HG02588 (cell line): ENCODE measurements around the gene KEAP1.
A peak's percentile ranks its signal among the peaks of the same experiment; 100 is the strongest.
"Not testable (repeated sequence)": the region's sequence is repeated elsewhere in the genome, so short reads cannot be mapped to it uniquely, and the experiment has no call there.

Source experiments
- ATAC-seq: cut with Tn5 transposase; IDR thresholded peaks from one replicate; pipeline ENCODE4 v1.9.1; 2021; ENCODE audit warnings: mild to moderate bottlenecking, moderate library complexity; ENCODE audit not compliant: unreplicated experiment

Gene KEAP1

DNA sequence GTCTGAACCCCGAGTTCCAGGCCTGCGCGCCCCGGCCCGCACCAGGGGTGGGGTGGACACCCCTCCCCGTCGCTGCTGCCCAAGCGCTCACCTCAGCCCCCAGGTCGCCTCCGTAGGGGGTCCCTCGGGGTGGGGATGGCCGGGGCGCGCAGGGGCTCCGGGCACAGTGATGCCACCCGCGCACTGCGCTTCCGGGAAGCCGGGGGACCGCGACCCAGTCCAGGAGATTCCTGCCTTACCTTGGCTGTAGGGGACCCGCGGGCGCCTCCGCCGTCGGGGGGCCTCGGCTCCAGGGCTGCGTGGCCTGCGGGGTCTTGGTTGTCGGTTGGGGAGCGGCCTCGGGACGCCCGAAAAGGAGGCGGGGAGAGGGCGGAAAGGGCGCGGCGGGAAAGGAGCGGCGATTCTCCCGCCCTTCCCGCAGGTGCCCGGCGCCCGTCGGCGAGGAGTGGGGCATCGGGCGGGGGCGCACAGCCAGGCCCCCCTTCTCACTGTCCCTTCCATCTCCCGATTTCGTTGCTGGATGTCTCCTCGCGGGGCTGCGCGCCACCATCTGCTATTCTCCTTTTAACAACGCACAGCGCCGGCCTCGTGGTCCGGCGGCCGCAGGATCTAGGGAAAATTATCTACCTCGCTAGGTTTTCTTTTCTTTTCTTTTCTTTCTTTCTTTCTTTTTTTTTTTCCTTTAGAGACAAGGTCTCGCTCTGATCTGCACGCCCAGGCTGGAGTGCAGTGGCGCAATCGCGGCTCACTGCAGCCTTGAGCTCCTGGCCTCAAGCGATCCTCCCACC lies at the start of gene KEAP1:
KEAP1 (minus strand) TSS at position 355 of the 788 bp plus-strand sequence. CDS start 3,323 bp downstream, outside the sequence.
- ATAC-seq, result peak; percentile 16

DNA sequence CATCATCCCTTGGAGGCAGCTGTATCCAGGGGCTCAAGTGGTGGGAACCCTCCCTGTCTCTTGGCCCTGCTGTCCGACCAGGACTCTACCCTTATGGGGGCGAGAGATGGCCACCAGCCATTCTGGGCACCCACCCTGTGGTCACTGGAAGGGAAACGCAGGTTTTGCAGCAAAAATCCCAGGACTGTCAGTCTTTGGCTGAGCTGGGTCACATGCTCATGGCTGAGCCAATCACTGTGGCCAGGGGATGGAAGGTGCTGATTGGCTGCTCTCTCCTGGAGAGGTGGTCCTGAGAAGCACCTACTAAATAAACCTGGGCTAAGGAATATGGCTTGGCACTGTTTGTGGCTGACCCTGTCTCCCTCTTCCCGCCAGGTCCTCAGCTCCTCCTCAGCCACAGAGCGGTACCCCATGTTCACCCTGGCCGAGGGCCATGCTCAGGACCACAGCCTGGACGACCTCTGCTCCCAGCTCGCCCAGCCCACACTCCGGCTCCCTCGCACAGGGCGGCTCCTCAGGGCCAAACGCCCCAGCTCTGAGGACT lies 49.4 kb upstream of the KEAP1 start:
- ATAC-seq, result no peak

DNA sequence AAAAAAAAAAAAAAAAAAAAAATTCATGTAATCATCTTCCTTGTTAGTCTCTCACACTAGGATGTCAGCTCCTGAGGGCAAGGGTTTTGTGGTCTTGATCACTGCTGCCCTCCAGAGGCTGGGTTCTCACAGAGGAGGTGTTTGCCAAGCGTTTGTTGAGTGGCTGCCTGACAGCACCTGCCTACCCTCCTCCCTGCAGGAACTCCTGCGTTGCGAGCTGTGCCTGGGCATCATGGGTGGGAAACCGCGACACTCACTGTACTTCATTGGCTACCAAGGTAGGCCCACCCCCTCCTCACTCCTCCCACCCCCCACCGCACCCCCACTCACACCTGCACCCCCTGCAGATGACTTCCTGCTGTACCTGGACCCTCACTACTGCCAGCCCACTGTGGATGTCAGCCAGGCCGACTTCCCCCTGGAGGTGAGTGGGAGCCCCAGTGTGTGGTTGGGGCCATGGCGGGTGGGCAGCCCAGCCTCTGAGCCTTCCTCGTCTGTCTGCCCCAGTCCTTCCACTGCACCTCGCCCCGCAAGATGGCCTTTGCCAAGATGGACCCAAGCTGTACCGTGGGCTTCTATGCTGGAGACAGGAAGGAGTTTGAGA lies 48.6 kb upstream of the KEAP1 start:
- ATAC-seq, result no peak

DNA sequence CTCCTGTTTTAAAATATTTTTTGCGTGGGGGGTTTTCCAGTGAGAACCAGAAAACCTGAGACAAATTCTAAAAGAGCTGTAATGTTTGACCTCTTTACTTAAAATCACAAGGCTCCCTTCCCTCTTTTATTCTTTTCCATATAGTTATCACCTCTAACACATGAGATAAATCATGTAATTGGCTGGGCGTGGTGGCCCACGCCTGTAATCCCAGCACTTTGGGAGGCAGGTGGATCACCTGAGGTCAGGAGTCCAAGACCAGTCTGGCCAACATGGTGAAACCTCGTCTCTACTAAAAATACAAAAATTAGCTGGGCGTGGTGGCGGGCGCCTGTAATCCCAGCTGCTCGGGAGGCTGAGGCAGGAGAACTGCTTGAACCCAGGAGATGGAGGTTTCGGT lies 47.9 kb upstream of the KEAP1 start:
- not testable (repeated sequence) for ATAC-seq

DNA sequence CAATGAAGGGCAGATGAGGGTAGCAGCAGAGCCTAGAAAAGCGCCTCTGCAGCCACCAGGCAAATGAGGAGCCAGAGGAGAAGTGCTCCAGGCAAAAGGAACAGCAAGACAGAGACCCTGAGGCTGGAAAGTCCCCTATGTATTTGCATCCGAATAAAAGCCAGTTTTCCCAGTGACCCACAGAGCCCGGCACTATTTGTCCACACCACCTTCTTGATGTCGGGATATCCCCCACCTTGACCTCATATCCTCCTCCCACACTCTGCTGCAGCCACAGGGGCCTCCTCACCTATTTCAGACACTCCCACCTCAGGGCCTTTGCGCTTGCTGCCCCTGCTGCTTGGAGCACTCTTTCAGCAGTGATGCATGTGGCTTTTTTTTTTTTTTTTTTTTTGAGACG lies 47.2 kb upstream of the KEAP1 start:
- ATAC-seq, result no peak

DNA sequence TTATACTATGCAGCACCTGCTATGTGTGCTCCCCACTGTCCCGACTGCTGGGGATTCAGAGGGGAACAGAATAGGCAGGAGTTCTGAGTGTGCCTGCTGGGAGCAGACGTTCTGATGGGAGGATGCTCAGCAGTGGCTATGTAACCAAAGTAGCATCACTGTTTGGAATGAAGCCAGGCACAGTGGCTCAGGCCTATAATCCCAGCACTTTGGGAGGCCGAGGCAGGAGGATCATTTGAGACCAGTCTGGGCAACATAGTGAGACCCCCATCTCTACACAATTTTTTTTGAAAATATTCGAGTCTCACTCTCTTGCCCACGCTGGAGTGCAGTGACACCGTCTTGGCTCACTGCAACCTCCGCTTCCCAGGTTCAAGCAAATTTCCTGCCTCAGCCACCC lies 46.6 kb upstream of the KEAP1 start:
- ATAC-seq, result no peak

DNA sequence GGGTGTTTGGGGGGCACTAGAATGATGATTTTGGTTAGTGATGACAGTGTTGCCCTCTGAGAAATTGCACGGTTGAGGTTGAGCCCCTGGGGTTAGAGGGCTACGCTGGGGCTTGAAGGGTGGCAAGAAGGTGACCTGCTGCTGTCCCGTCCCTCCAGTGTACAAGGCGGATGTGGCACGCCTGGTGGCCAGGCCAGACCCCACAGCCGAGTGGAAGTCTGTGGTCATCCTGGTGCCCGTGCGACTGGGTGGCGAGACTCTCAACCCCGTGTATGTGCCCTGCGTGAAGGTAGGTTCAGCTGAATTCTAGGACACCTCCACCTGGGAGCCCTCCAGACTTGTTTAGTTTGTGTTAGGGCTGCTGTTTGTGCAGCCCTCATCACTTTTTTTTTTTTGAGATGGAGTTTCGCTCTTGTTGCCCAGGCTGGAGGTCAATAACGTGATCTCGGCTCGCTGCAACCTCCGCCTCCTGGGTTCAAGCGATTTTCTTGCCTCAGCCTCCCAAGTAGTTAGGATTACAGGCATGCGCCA lies 45.7 kb upstream of the KEAP1 start:
- ATAC-seq, result no peak

DNA sequence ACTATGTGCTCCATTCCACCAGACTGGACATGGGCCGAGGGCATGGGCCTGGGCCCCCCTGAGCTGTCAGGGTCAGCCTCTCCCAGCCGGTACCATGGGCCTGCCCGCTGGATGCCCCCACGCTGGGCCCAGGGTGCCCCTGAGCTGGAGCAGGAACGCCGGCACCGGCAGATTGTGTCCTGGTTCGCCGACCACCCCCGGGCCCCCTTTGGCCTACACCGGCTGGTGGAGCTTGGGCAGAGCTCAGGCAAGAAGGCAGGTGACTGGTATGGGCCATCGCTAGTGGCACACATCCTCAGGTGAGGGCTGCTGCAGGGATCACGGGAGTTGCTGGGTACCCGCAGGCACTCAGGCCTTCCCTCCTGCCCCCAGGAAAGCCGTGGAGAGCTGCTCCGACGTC lies 43.7 kb upstream of the KEAP1 start:
- ATAC-seq, result no peak

DNA sequence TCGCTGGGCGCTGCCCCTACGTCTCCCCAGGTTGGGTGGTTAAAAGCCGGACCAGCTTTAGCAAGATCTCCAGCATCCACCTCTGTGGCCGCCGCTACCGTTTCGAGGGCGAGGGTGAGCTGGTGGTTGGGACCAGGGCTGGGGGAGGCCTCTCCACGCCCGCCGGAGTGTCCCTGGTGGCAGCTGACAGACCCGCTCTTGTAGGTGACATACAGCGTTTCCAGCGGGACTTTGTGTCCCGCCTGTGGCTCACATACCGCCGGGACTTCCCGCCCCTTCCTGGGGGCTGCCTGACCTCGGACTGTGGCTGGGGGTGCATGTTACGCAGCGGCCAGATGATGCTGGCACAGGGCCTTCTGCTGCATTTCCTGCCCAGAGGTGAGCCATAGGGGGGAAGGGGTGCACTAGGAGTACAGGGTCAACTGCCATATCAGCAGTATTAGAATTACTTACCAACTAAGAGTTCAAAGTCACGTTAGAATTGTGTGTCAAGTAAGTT lies 41.6 kb upstream of the KEAP1 start:
- no peak for ATAC-seq

DNA sequence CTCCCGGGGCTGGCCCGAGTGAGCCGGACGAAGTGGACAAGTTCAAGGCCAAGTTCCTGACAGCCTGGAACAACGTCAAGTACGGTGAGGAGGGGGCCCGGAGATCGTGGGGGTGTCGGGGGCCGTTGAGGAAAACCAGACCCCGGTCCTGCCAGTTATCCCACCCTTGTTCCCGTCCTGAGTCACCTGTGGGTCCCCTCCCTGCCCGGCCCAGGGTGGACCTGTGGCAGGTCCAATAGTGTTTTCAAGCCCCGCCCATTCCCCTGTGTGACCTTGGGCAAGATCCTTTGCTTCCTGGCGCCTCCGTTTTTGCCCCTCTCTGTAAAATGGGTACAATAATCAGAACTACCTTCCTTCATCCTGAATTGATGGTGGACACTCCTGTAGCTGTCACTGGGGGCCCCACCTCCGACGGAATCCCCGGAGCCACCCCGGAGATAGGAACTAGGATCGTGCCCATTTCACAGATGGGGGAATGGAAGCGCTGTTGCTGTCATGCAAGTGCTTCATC lies 41.1 kb upstream of the KEAP1 start:
- ATAC-seq, result peak; percentile 16

DNA sequence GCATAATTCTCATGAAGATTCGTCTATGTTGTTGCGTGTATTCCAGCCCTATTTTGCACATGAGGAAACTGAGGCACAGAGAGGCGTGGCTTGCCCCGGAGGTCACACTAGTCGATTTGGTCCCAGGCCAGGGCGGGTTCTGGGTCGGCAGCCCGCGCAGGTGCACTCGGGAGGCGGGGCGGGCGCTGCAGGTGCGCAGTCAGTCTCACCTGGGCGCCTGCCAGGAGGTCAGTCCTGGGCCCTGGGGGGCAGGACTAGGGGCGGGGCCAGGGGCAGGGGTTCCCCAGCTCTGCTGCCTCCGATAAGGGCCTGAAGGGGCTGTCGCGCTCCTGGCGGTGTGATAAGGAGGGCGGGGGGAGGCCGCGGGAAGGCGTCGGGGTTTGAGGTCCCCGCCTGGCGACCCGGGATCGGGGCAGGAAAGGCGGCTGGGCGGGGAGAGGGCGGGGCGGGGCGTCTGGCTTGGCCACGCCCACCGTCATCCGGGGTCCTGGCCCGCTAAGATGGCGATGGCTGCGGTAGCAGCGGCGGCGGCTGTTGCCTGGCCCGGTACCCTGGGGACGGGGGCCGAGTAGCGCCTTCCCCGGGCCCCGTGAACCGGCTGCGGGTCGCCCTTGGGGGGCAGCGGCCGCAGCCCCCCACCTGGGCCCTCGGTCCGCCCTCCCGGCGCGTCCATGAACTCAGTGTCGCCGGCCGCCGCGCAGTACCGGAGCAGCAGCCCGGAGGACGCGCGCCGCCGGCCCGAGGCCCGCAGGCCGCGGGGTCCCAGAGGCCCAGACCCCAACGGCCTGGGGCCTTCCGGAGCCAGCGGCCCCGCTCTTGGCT lies 40.5 kb upstream of the KEAP1 start, which contains the start of gene ATG4D:
ATG4D (plus strand) TSS at position 485 of the 822 bp plus-strand sequence; CDS start at position 672, 187 bp downstream.
- ATAC-seq, result peak; percentile 67

DNA sequence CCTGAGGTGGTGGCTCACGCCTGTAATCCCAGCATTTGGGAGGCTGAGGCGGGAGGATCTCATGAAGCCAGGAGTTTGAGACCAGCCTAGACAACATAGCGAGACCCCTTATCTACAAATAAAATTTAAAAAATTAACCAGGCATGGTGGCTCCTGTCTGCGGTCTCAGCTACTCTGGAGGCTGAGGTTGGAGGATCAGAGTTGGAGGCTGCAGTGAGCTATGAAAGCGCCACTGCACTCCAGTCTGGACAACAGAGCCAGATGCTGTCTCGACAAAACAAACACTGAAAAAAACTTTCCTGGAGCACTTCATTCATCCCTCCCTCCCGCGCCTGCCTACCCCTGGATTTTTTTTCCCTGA lies 39.9 kb upstream of the KEAP1 start:
- ATAC-seq, result no peak

DNA sequence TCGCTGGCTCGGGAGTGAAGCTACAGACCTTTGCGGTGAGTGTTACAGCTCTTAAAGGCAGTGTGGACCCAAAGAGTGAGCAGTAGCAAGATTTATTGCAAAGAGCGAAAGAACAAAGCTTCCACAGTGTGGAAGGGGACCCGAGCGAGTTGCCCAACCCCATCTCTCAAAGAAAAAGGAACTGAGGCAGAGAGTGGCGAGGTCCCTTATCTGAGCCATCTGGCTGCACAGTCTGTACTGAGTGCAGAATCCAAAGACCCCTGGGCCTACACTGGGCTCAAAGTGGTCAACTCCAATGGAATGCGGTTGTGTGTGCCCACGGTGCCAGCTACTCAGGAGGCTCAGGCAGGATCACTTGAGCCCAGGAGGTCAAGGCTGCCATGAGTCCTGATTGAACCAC lies 35.9 kb upstream of the KEAP1 start:
- ATAC-seq, result not testable (repeated sequence)

DNA sequence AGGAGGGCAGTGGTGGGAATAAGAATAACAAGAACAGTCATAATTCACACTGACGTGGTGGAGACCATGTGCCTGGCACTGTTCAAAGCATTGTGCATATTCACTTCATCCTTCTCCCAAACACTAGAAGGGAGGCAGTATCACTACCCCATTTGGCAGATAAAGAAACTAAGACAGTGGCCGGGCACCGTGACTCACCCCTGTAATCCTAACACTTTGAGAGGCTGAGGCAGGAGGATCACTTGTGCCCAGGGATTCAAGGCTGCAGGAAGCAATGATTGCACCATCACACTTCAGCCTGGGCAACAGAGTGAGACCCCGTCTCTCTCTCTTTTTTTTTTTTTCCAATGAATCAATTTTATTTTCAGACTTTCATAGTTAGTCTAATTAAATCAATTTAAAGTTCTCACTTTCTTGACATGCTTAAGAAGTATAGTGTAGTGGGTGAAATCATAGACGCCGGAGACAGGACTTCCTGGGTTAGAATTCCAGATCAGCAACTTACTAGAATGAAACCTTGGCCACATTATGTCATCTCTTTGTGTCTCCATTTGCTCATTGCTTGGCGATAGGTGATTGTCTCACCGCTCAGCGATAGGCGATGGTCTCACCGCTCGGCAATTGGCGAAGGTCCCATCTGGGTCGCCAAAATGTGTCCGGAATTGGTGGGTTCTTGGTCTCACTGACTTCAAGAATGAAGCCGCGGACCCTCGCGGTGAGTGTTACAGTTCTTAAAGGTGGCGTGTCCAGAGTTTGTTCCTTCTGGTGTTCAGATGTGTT lies 35.2 kb upstream of the KEAP1 start:
- no peak for ATAC-seq

DNA sequence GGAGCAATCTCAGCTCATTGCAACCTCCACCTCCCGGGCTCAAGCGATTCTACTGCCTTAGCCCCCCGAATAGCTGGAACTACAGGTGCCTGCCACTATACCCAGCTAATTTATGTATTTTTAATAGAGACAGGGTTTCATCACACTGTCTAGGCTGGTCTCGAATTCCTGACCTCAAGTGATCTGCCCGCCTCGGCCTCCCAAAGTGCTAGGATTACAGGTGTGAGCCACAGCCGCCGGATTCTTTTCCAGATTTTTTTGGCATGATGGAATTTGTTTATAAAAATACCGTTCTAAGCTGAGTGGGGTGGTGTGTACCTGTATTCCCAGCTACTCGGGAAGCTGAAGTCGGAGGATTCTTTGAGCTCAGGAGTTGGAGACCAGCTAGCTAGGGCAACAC lies 34.5 kb upstream of the KEAP1 start:
- ATAC-seq, result no peak

DNA sequence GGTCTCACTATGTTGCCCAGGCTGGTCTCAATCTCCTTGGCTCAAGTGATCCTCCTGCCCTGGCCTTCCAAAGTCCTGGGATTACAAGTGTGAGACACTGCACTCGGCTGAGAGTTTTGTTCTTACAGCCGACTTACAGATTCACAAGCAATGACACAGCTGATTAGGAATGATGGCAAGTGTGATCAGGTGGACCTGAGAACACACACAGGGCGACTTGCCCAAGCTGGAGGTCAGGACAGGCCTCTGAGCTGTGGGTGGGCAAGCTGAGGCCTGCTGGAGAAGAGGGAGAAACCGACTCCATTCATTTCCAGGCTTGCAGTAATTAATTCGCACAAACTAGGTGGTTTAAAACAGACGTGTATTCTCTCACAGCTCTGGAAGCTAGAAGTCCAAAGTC lies 32.5 kb upstream of the KEAP1 start:
- no peak for ATAC-seq

DNA sequence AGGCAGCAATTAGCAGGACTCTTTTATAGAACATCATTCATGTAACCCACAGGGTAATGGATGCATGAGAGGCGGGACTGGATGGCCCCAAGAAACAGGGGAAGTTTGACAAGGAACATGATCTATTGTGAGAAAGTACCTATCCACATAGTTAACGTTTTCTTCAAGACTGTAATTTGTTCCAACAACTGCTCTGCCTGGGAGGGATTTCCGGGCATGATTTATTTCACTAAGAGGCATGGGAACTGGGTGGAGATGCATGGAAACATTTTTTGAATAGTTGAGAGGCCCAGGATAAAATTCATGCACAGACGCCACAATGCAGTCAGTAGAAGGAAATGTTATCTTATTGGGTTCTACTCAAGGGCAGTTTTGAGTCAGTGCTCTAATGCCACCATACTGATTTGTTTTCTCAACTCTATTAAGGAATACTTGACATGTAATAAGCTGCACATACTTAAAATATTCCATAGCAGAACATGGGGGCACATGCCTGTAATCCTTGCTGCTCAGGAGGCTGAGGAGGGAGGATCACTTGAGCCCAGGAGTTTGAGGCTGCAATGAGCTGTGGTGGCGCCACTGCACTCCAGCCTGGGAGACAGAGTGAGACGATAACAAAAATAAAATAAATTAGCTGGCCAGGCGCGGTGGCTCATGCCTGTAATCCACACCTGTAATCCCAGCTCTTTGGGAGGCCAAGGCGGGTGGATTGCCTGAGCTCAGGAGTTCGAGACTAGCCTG lies 30.7 kb upstream of the KEAP1 start:
- ATAC-seq, result no peak

DNA sequence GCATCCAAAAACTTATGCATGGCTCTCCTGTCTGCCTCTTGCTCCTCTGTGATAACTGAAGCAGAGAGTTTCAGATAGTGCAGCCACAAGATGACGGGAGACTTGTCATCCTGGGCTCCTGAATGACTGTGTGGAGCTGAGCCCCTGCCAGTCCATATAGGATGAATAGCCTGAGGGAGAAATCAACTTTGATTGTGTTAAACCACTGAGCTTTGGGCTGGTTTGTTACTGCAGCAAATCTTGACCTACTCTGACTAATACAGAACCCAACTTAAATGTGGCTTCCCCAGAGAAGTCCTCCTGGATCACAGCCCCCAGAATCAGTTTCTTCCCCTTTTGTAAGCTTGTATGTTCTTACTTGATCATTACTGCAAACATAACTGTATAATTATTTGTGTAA lies 29.3 kb upstream of the KEAP1 start:
- no peak for ATAC-seq

DNA sequence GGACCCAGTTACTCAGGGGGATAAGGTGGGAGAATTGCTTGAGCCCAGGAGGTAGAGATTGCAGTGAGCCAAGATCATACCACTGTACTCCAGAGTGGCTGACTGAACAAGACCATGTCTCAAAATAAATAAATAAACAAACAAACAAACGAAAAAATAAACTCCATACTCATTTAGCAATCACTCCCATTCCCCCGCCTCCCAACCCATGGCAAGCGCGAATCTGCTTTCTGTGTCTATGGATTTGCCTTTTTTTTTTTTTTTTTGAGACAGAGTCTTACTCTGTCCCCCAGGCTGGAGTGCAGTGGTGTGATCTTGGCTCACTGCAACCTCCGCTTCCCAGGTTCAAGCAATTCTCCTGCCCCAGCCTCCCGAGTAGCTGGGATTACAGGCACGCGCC lies 23.7 kb upstream of the KEAP1 start:
- ATAC-seq, result not testable (repeated sequence)
